H1 (cell line): Measurements from ENCODE around the gene DGKI. TPM values are rescaled to one million over a fixed set of nuclear protein-coding genes. Genes with fewer than 3 reads are reported as not detected.

ENCODE experiments used
- CTBP2 ChIP-seq: IDR thresholded peaks from 2 replicates; pipeline ENCODE4 v1.7.0; 2011; ENCODE audit warnings: borderline replicate concordance, mild to moderate bottlenecking, moderate library complexity, mixed read lengths, low read length; ENCODE audit not compliant: insufficient read depth, insufficient read length
- JUN ChIP-seq: IDR thresholded peaks from 2 replicates; pipeline ENCODE4 v1.6.1; 2011; ENCODE audit warnings: low read depth, mild to moderate bottlenecking, improper control_type of control experiment, low read length
- NANOG ChIP-seq: IDR thresholded peaks from 2 replicates; pipeline ENCODE4 v1.6.1; 2011; ENCODE audit warnings: low read length, low read depth, mild to moderate bottlenecking, inconsistent platforms; ENCODE audit not compliant: insufficient read depth, poor library complexity, severe bottlenecking
- PHF8 ChIP-seq: fragments of 200-600 bp; sonication (generic); conservative IDR thresholded peaks from 2 replicates; pipeline ENCODE4 v1.7.1; 2012; ENCODE audit warnings: low read depth, mild to moderate bottlenecking, inconsistent platforms, low read length, moderate library complexity
- SUZ12 ChIP-seq: fragments of 200-600 bp; sonication (generic); IDR thresholded peaks from 2 replicates; pipeline ENCODE4 v1.6.1; 2012; ENCODE audit warnings: mild to moderate bottlenecking, inconsistent platforms, low read length, moderate library complexity, mixed read lengths
- TAF1 ChIP-seq: IDR thresholded peaks from 2 replicates; pipeline ENCODE4 v1.6.1; 2011; ENCODE audit warnings: mild to moderate bottlenecking, low read depth, low read length
- YY1 ChIP-seq: IDR thresholded peaks from 2 replicates; pipeline ENCODE4 v1.6.1; 2011; ENCODE audit warnings: low read depth, mild to moderate bottlenecking, low read length
- polyA plus RNA-seq, 7 experiments: library from polyadenylated mRNA; depleted of rRNA in 3 of 7; stranded (reverse) in 5 of 7; unstranded in 2 of 7; fragments of >200 nt in 5 of 7; fragments of 200-250 nt in 2 of 7; gene quantifications; 1 replicate in 5 of 7; 2 replicates in 1 of 7; 4 replicates in 1 of 7; pipeline versions ENCODE4 v1.2.1 to v1.2.3, GENCODE V29; 2011 to 2013; ENCODE audit warnings: missing spikeins in 2 of 7, mixed read lengths in 2 of 7
- total RNA-seq: library from RNA; stranded (reverse); fragmentation: NEBNext Ultra II Directional; extraction: Animal tissue kit (Norgen Biotek cat#: 25700); gene quantifications from 2 replicates; pipeline ENCODE4 v1.2.1, GENCODE V29; 2021

The DGKI gene
- total and polyA plus RNA-seq, 2 of the 8 experiments (the other 6 are each of a cell fraction or from before 2014, with no cell fraction given): 0.20 to 0.71 TPM

GRCh38 chr7:137544453-137545058, 302.2 kb downstream of the DGKI start (continued):
- no peak for TF ChIP-seq SUZ12
- TF ChIP-seq NANOG: no peak
- no peak for TF ChIP-seq YY1
- TF ChIP-seq TAF1: no peak
- no peak for TF ChIP-seq PHF8
- no peak for TF ChIP-seq JUN
- TF ChIP-seq CTBP2: no peak
